SU-DHL-6 (cell line): ENCODE measurements around the gene RAPGEF4.

ENCODE experiments used
- H2AFZ ChIP-seq: fragments of 200-600 bp; sonication (generic); 2 replicates; pipeline ENCODE4 v1.6.1; 2014; ENCODE audit warnings: low read depth, mild to moderate bottlenecking, moderate library complexity, mixed read lengths, antibody characterized with exemption, low read length; ENCODE audit not compliant: severe bottlenecking
- H3F3A ChIP-seq: fragments of 200-600 bp; shearing (Covaris generic); 2 replicates; pipeline ENCODE4 v1.6.0; 2016; ENCODE audit warnings: antibody characterized with exemption, mild to moderate bottlenecking; ENCODE audit not compliant: insufficient read depth
- H3K27ac ChIP-seq: fragments of 200-600 bp; sonication (generic); 2 replicates; pipeline ENCODE4 v1.5.1; 2016; ENCODE audit warnings: low read depth, mild to moderate bottlenecking, low read length, moderate library complexity, mixed read lengths
- H3K27me3 ChIP-seq: fragments of 200-600 bp; sonication (generic), shearing (Covaris generic); 2 replicates; pipeline ENCODE4 v1.6.0; 2014; ENCODE audit warnings: mild to moderate bottlenecking, low read length
- H3K36me3 ChIP-seq: fragments of 200-600 bp; sonication (generic); 2 replicates; pipeline ENCODE4 v1.6.1; 2014; ENCODE audit warnings: mild to moderate bottlenecking, low read length, mixed read lengths
- H3K4me2 ChIP-seq: fragments of 300-600, 200-600 bp; shearing (Covaris generic), sonication (generic); 2 replicates; pipeline ENCODE4 v1.6.0; 2014; ENCODE audit warnings: low read length, low read depth, mild to moderate bottlenecking; ENCODE audit not compliant: poor library complexity, severe bottlenecking
- H3K4me3 ChIP-seq: fragments of 200-600 bp; sonication (generic); 2 replicates; pipeline ENCODE4 v1.5.1; 2014; ENCODE audit warnings: antibody characterized with exemption, low read length, mild to moderate bottlenecking, mixed read lengths; ENCODE audit not compliant: insufficient read depth, poor library complexity, severe bottlenecking
- H3K79me2 ChIP-seq: fragments of 200-600 bp; sonication (generic); 2 replicates; pipeline ENCODE4 v1.6.1; 2014; ENCODE audit warnings: mild to moderate bottlenecking, low read length, moderate library complexity; ENCODE audit not compliant: insufficient read depth
- H3K9ac ChIP-seq: fragments of 200-600 bp; sonication (generic); 2 replicates; pipeline ENCODE4 v1.7.0; 2014; ENCODE audit warnings: mild to moderate bottlenecking, low read length
- H3K9me2 ChIP-seq: fragments of 200-600 bp; sonication (generic); replicated peaks from 2 replicates; pipeline ENCODE4 v1.6.1; 2014; ENCODE audit warnings: low read length; ENCODE audit not compliant: insufficient read depth
- H3K9me3 ChIP-seq: fragments of 200-600 bp; sonication (generic); 2 replicates; pipeline ENCODE4 v1.6.1; 2014; ENCODE audit warnings: low read length, mixed read lengths; ENCODE audit not compliant: insufficient read depth
- H4K20me1 ChIP-seq: fragments of 200-600 bp; sonication (generic); 2 replicates; pipeline ENCODE4 v1.6.1; 2014; ENCODE audit warnings: low read depth, mild to moderate bottlenecking, antibody characterized with exemption, low read length, moderate library complexity, mixed read lengths
- CTCF ChIP-seq: fragments of 200-600 bp; sonication (generic); IDR thresholded peaks from one replicate; pipeline ENCODE4 v1.5.1; 2017; ENCODE audit warnings: antibody characterized with exemption, mild to moderate bottlenecking, low read length, moderate library complexity; ENCODE audit not compliant: insufficient read depth, poor library complexity, severe bottlenecking
- EZH2phosphoT487 ChIP-seq: fragments of 200-600 bp; sonication (generic), shearing (Covaris generic); conservative IDR thresholded peaks from 2 replicates; pipeline ENCODE4 v1.6.1; 2018; ENCODE audit warnings: mild to moderate bottlenecking, antibody characterized with exemption, low read length, moderate library complexity, mixed read lengths

Gene RAPGEF4

GRCh38 chr2:172819943-172820342 is 84.3 kb downstream of the RAPGEF4 start:
- Histone ChIP-seq H3K9me3 (no peaks in the 10 kb centered on the region), H3K36me3 (no peaks in the 10 kb centered on the region), H3K9ac (no peak overlapping the region), H3K79me2 (no peaks in the 10 kb centered on the region), H3K4me3 (no peak overlapping the region), H3K27me3 (no peaks in the 10 kb centered on the region), H3K9me2 (no peaks in the 10 kb centered on the region), H2AFZ (no peak overlapping the region), H4K20me1 (no peaks in the 10 kb centered on the region), H3K27ac (no peak overlapping the region), H3K4me2 (no peak overlapping the region), H3F3A (no peaks in the 10 kb centered on the region)
- TF ChIP-seq EZH2phosphoT487: no peak
- no peak for TF ChIP-seq CTCF

- Histone ChIP-seq H4K20me1 (no peaks in the 10 kb centered on the region), H3K27me3 (no peaks in the 10 kb centered on the region), H3F3A (no peaks in the 10 kb centered on the region), H3K4me3 (no peak overlapping the region), H3K9me3 (no peaks in the 10 kb centered on the region), H3K27ac (no peak overlapping the region), H3K4me2 (no peak overlapping the region), H3K9ac (no peak overlapping the region), H3K79me2 (no peaks in the 10 kb centered on the region), H2AFZ (no peak overlapping the region), H3K9me2 (no peaks in the 10 kb centered on the region), H3K36me3 (no peaks in the 10 kb centered on the region)
- TF ChIP-seq CTCF: no peak
- no peak for TF ChIP-seq EZH2phosphoT487
Measured at GRCh38 chr2:172821370-172822338, 86.0 kb downstream of the RAPGEF4 start.

- Histone ChIP-seq H3K27ac (no peak overlapping the region), H3K9me3 (no peaks in the 10 kb centered on the region), H3F3A (no peaks in the 10 kb centered on the region), H3K9me2 (no peaks in the 10 kb centered on the region), H3K27me3 (no peaks in the 10 kb centered on the region), H3K9ac (no peak overlapping the region), H3K4me2 (no peak overlapping the region), H2AFZ (no peak overlapping the region), H3K4me3 (no peak overlapping the region), H3K79me2 (no peaks in the 10 kb centered on the region), H3K36me3 (no peaks in the 10 kb centered on the region), H4K20me1 (no peaks in the 10 kb centered on the region)
- TF ChIP-seq EZH2phosphoT487: no peak
Measured at GRCh38 chr2:172822585-172822984, 86.9 kb downstream of the RAPGEF4 start.

GRCh38 chr2:172823261-172823850 is 87.7 kb downstream of the RAPGEF4 start:
- no peaks in the 10 kb centered on the region for H3K27me3 ChIP-seq
- TF ChIP-seq EZH2phosphoT487 (no peak), CTCF (no peak)
- H3K9me3 ChIP-seq: no peaks in the 10 kb centered on the region
- H4K20me1 ChIP-seq: no peaks in the 10 kb centered on the region
- no peak overlapping the region for H3K4me3 ChIP-seq
- H3K9me2 ChIP-seq: no peaks in the 10 kb centered on the region
- H3K36me3 ChIP-seq: no peaks in the 10 kb centered on the region
- H3F3A ChIP-seq: no peaks in the 10 kb centered on the region
- H2AFZ ChIP-seq: no peak overlapping the region
- no peak overlapping the region for H3K9ac ChIP-seq
- H3K4me2 ChIP-seq: no peak overlapping the region
- H3K79me2 ChIP-seq: no peaks in the 10 kb centered on the region
- no peak overlapping the region for H3K27ac ChIP-seq
